Measurements from ENCODE around the gene PRKCH.

DNA sequence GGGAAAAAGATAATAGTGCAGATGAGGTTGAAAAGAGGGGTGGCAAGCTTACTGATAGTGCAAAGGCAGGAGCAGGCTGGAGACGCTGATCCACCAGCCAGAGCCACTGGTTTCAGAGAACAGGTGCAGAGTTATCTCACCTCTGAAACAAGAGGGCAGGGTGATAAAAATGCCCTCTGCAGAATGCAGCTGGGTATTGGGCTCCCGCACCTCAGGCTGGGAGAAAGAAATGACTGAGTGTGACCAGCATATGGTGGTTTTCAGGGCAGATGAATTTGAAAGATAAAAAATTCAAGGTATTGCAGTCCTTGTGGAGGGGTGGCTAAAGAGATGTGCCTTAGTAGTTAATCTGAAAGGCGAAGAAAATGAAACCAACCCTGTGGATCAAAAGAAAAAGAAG lies 37.4 kb upstream of the PRKCH start:
- TF ChIP-seq, protein P1, sequence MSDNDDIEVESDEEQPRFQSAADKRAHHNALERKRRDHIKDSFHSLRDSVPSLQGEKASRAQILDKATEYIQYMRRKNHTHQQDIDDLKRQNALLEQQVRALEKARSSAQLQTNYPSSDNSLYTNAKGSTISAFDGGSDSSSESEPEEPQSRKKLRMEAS (CRISPR knock-in tag; IDR thresholded peaks at IDR 0.05), result no peak
- TF ChIP-seq, protein P2, sequence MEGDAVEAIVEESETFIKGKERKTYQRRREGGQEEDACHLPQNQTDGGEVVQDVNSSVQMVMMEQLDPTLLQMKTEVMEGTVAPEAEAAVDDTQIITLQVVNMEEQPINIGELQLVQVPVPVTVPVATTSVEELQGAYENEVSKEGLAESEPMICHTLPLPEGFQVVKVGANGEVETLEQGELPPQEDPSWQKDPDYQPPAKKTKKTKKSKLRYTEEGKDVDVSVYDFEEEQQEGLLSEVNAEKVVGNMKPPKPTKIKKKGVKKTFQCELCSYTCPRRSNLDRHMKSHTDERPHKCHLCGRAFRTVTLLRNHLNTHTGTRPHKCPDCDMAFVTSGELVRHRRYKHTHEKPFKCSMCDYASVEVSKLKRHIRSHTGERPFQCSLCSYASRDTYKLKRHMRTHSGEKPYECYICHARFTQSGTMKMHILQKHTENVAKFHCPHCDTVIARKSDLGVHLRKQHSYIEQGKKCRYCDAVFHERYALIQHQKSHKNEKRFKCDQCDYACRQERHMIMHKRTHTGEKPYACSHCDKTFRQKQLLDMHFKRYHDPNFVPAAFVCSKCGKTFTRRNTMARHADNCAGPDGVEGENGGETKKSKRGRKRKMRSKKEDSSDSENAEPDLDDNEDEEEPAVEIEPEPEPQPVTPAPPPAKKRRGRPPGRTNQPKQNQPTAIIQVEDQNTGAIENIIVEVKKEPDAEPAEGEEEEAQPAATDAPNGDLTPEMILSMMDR (IDR thresholded peaks at IDR 0.05), result no peak
- TF ChIP-seq, protein P3, sequence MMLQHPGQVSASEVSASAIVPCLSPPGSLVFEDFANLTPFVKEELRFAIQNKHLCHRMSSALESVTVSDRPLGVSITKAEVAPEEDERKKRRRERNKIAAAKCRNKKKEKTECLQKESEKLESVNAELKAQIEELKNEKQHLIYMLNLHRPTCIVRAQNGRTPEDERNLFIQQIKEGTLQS (CRISPR knock-in tag; conservative IDR thresholded peaks at IDR 0.05), result no peak
- TF ChIP-seq NR2C2 (CRISPR knock-in tag; IDR thresholded peaks at IDR 0.05) (no peak), GRHL2 (CRISPR knock-in tag; IDR thresholded peaks at IDR 0.05; ENCODE audit: insufficient replicate concordance, severe bottlenecking) (no peak)

Data from WTC11 (cell line).